ENCODE measurements around the gene PRKAG2.

DNA sequence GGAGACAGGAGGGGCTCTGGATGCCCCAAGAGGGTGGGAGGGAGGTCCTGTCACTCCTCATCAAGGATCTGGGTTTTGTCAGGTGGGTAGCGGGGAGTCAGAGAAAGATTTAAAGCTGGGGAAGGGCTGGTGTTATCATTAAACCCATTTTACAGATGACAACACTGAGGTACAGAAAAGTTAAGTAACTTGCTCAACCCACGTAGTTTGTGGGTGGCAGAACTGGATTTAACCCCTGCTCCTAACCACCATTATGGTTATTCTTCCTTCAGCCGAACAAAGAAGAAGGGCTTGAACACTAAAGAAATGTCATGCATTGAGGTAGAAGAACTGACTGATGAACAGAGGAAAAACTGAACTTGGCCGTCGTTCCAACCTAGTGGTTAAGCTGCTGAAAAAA is 24.9 kb upstream of the PRKAG2 start:
- TF ChIP-seq POLR2A (IDR thresholded peaks at IDR 0.05; ENCODE audit: low read depth, low read length) = no peak
- TF ChIP-seq TAF1 (IDR thresholded peaks at IDR 0.05; ENCODE audit: low read depth, low read length) = no peak
- no peak for TF ChIP-seq POLR2AphosphoS5 (IDR thresholded peaks at IDR 0.05; ENCODE audit: low read depth, low read length)

Data from GM12891 (cell line).